ENCODE data around the gene GPC3. TPM values are rescaled to one million over a fixed set of nuclear protein-coding genes. Genes with fewer than 3 reads are reported as not detected.

The GPC3 gene
- total and polyA plus RNA-seq, 2 donors (not counting 3 experiments of a cell fraction or from before 2014, with no cell fraction given) = not detected

- Histone ChIP-seq H4K20me1 (replicated peaks; ENCODE audit: control insufficient read depth, extremely low read depth, insufficient read depth, low read length) (no peaks in the 10 kb centered on the region), H3K27me3 (ENCODE audit: control insufficient read depth in 2 of 2, insufficient read depth in 2 of 2, low read length in 2 of 2) (no peaks in the 10 kb centered on the region), H3K27ac (ENCODE audit: insufficient read depth, low read depth, low read length) (no peak overlapping the region), H3K4me1 (ENCODE audit: control insufficient read depth, extremely low read depth, insufficient read depth, low read length) (no peaks in the 10 kb centered on the region), H3K9ac (replicated peaks; ENCODE audit: extremely low read depth, insufficient read depth, low read length) (no peak overlapping the region), H2AFZ (ENCODE audit: low read depth, low read length) (no peak overlapping the region), H3K4me2 (ENCODE audit: insufficient read depth, low read length) (no peak overlapping the region), H3K9me3 (replicated peaks; ENCODE audit: control insufficient read depth, insufficient read depth, low read length) (no peaks in the 10 kb centered on the region), H3K36me3 (ENCODE audit: control insufficient read depth in 2 of 2, extremely low read depth in 1 of 2, insufficient read depth in 2 of 2, low read length in 2 of 2) (no peaks in the 10 kb centered on the region), H3K79me2 (ENCODE audit: control insufficient read depth, insufficient read depth, low read length) (no peaks in the 10 kb centered on the region), H3K9me1 (replicated peaks; ENCODE audit: control insufficient read depth, extremely low read depth, insufficient read depth, low read length) (no peaks in the 10 kb centered on the region), H3K4me3 (replicated peaks in 1 of 3; ENCODE audit: insufficient read depth in 1 of 3, low read depth in 1 of 3, low read length in 3 of 3) (no peak overlapping the region)
- DNase-seq (ENCODE audit: low read depth, low spot score) = no peak
- dilution Hi-C loops (cut with MboI; ENCODE audit: extremely low pct_ligation_motif_present, low sequenced_read_pairs) (no loop called here), intact Hi-C loops (cut with micrococcal nuclease) (no loop called here)
- no TSS peak for BruUV-seq (replicated peaks)
- CTCF ChIA-PET = no interaction called here
- TF ChIP-seq EZH2 (IDR thresholded peaks at IDR 0.05; ENCODE audit: borderline replicate concordance, low read depth, low read length, severe bottlenecking) = no peak
- no peak for FAIRE-seq
- POLR2A ChIA-PET = no interaction called here
These were observed 376.2 kb downstream of the GPC3 start for GRCh38 chrX:133609166-133609565.

GRCh38 chrX:133608406-133608805 is 377.0 kb downstream of the GPC3 start:
- Histone ChIP-seq H3K4me3 (replicated peaks in 1 of 3; ENCODE audit: insufficient read depth in 1 of 3, low read depth in 1 of 3, low read length in 3 of 3) (no peak overlapping the region), H4K20me1 (replicated peaks; ENCODE audit: control insufficient read depth, extremely low read depth, insufficient read depth, low read length) (no peaks in the 10 kb centered on the region), H3K4me1 (ENCODE audit: control insufficient read depth, extremely low read depth, insufficient read depth, low read length) (no peaks in the 10 kb centered on the region), H3K9me3 (replicated peaks; ENCODE audit: control insufficient read depth, insufficient read depth, low read length) (no peaks in the 10 kb centered on the region), H3K79me2 (ENCODE audit: control insufficient read depth, insufficient read depth, low read length) (no peaks in the 10 kb centered on the region), H3K4me2 (ENCODE audit: insufficient read depth, low read length) (no peak overlapping the region), H2AFZ (ENCODE audit: low read depth, low read length) (no peak overlapping the region), H3K9ac (replicated peaks; ENCODE audit: extremely low read depth, insufficient read depth, low read length) (no peak overlapping the region), H3K36me3 (ENCODE audit: control insufficient read depth in 2 of 2, extremely low read depth in 1 of 2, insufficient read depth in 2 of 2, low read length in 2 of 2) (no peaks in the 10 kb centered on the region), H3K9me1 (replicated peaks; ENCODE audit: control insufficient read depth, extremely low read depth, insufficient read depth, low read length) (no peaks in the 10 kb centered on the region), H3K27me3 (ENCODE audit: control insufficient read depth in 2 of 2, insufficient read depth in 2 of 2, low read length in 2 of 2) (no peaks in the 10 kb centered on the region), H3K27ac (ENCODE audit: insufficient read depth, low read depth, low read length) (no peak overlapping the region)
- BruUV-seq (replicated peaks) = no TSS peak
- intact Hi-C loops (cut with micrococcal nuclease) (no loop called here), dilution Hi-C loops (cut with MboI; ENCODE audit: extremely low pct_ligation_motif_present, low sequenced_read_pairs) (no loop called here)
- DNase-seq (ENCODE audit: low read depth, low spot score) (no peak), FAIRE-seq (no peak)
- CTCF ChIA-PET = no interaction called here
- no peak for TF ChIP-seq JUN (IDR thresholded peaks at IDR 0.05; ENCODE audit: borderline replicate concordance, insufficient read depth, insufficient read length, low read depth)
- TF ChIP-seq FOS (IDR thresholded peaks at IDR 0.05; ENCODE audit: borderline replicate concordance, insufficient read depth, low read length) = no peak
- TF ChIP-seq POLR2A (IDR thresholded peaks at IDR 0.05; ENCODE audit: low read depth, low read length) = no peak
- no peak for TF ChIP-seq GATA2 (IDR thresholded peaks at IDR 0.05; ENCODE audit: insufficient read depth, insufficient read length, low read depth, low read length)
- TF ChIP-seq MAX (IDR thresholded peaks at IDR 0.05; ENCODE audit: insufficient read depth, insufficient read length) = no peak
- no peak for TF ChIP-seq MYC (IDR thresholded peaks at IDR 0.05; ENCODE audit: low read depth, low read length)
- POLR2A ChIA-PET = no interaction called here
